ENCODE data around the gene PRKCA.
"Not testable (repeated sequence)": the region's sequence is repeated elsewhere in the genome, so short reads cannot be mapped to it uniquely, and the experiment has no call there.

The PRKCA gene

DNA sequence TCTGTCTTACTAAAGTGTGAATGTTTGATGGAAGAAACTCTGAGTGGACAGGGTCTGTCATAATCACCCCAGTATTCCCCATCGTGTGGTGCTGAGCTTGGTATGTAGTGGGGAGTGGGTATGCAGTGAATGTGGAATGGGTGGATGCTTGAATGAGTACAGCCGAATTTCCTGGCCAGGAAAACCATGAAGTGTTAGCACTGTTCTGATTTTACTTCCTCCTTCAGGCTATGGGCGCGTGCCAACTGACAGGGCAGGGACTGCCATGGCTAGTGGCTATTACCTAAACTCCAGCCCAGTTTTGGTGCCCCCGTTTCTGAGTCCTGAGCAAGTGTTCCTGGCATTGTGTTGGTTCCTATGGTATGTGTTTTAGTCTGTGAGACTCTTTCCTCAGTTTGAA lies 48.6 kb downstream of the PRKCA start:
- no peak for DNase-seq (ENCODE audit: low read depth, low spot score)

DNA sequence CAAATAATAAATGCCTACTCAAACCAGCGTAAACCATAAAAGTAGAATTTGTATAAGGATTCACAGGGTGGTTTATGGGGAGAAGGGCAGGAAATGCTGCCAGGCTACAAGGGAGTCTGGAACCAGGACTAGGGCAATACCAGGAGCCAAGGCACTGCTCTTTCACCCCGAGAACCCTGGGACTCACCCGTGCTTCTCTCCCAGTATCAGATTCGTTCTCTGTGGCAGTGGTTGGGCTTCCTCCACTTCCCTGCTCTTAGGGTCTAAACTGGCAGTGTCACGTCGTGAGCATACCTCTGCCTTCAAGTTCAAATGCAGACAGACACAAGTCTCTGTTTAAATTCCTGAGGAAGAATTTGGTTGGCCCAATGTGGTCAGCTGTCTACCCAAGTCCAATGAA lies 49.3 kb downstream of the PRKCA start:
- no peak for DNase-seq (ENCODE audit: low read depth, low spot score)

DNA sequence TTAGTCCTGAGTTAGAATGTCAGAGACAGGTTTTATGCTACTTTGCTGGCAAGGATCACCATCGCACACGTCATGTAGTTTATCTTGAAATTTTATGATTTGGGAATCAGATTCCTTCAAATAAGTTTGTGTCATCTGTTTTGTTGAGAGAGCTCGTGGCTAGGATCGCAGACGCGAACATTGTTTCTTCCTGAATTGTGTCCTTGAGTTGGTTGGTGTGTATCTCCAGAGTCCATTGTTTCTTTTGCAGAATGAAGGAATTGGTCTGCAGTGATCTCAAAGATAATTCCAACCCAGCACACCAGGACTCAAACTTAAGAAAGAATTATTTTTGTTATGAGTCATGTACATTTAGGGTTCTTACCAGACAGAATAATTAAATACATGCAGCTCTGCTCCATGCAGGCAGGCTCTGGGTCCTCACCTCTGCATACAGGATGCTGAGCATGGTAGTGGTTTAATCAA lies 51.6 kb downstream of the PRKCA start:
- DNase-seq (ENCODE audit: low read depth, low spot score) = no peak

GRCh38 chr17:66354472-66354871 lies 52.1 kb downstream of the PRKCA start:
- DNase-seq (ENCODE audit: low read depth, low spot score) = no peak

DNA sequence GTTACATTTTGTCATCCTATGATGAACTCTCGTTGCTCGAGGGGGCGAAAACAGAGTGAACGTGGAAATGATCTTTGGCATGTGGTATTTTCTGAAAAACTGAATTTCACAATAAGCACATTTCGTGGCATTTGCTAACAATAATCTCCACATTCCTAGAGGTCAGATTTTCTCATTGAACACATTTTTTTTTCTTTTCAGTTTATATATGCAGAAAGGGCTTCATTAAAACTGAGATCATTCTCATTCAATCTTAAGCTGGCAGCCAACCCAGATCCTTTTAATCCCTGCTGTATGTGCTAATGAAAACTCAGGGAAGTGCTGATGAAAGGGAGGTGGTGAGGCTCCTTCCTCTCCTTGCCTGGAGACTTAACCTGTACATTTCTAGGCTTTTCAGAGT lies 52.6 kb downstream of the PRKCA start:
- no peak for DNase-seq (ENCODE audit: low read depth, low spot score)

DNA sequence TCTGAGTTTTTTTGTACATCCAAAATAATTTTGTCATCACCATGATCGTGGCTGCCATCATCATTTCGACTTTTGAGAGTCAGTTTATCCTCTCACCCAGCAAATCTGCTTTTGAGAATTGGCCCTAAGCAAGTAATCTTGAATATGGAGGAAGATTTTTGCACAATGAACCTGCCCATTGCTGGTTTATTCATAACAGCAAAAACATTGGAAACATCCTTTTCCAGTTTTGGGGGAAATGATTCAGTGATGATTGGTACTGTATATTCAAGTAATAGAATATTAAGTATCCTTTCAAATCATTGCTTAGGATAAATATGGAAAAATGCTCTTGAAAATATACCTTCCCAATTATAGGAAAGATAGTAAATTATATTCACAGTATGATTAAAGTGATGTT lies 53.1 kb downstream of the PRKCA start:
- no peak for DNase-seq (ENCODE audit: low read depth, low spot score)

GRCh38 chr17:66357037-66357436 lies 54.6 kb downstream of the PRKCA start:
- no peak for DNase-seq (ENCODE audit: low read depth, low spot score)

DNA sequence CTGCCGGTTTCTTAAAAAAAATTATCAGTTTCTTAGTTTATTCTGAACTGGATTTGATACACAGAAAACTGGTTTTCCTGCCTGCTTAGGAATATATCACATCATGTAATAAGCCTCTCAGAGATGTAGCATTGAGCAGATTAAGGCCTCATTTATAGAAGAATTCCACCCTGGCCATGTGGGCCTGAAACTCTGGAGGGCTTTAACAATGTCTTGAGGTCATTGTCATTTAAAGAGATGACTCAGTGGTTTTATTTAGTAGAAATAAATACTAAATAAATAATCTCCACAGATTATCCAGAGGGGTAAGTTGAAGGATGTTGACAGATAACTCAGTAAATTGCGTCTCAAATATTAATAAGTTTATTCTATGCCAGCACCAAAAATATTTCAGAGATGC lies 56.9 kb downstream of the PRKCA start:
- no peak for DNase-seq (ENCODE audit: low read depth, low spot score)

GRCh38 chr17:66360961-66361565 lies 58.6 kb downstream of the PRKCA start:
- not testable (repeated sequence) for DNase-seq (ENCODE audit: low read depth, low spot score)

- DNase-seq (ENCODE audit: low read depth, low spot score) = no peak
Measured at GRCh38 chr17:66364508-66364907, 62.1 kb downstream of the PRKCA start.

- DNase-seq (ENCODE audit: low read depth, low spot score) = no peak
Measured at GRCh38 chr17:66364990-66365490, 62.6 kb downstream of the PRKCA start.

DNA sequence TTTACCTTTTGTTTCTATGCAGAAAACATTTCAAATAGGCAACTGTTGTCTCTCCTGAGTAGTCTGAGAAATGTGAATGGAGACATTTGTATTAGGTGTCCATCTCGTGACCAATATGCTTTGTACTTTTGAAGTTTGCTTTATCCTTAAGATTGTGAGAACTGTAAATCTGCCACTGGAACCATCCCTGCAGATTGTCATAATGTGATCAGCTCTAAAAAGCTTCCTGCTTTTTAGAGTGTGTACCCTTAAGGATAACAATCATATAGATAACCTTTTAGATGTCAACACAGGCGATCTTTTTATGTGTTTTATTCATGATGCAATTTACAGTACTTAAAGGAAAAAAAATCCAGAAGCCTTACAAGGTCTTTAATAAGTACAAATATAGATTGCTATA lies 63.5 kb downstream of the PRKCA start:
- DNase-seq (ENCODE audit: low read depth, low spot score) = no peak

- DNase-seq (ENCODE audit: low read depth, low spot score) = no peak
Measured at GRCh38 chr17:66367107-66367506, 64.7 kb downstream of the PRKCA start.

DNA sequence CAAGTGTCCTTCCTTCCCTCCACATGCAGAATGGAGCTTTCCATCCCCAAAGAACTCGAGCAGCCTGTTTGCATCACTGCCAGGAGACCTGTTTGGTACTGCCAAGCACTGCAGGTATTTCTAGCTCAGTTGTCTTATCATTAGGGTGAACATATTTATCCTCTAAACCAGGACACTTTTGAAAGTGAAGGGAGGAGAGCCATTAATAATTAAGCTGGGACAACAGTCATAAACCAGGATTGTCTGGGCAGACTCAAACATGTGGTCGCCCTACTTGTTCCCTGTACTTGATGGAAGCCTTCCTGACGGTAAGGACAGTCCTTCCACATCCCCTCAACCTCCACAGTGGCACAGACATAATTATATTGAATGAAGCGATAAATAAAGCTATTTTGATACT lies 67.4 kb downstream of the PRKCA start:
- DNase-seq (ENCODE audit: low read depth, low spot score) = no peak

DNA sequence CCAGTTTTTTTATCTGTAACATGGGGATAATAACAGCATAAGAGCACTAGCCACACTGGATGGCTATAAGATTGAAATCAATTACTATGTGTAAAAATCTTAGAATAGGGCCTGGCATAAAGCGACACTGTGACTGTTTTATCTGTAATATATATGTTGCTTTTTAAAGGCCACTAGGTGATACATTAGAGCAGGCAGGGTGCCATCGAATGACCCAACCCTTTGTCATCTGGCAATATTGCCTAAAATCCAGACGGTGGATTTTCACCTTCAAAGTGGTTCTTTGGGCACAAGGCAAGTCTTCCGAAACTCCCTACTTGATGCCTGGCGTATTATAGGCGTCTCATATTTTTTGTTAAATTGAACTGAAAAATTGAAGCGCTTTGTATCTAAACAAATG lies 69.1 kb downstream of the PRKCA start:
- DNase-seq (ENCODE audit: low read depth, low spot score) = no peak

- DNase-seq (ENCODE audit: low read depth, low spot score) = no peak
Measured at GRCh38 chr17:66372182-66372581, 69.8 kb downstream of the PRKCA start.

GRCh38 chr17:66373079-66373478 lies 70.7 kb downstream of the PRKCA start:
- DNase-seq (ENCODE audit: low read depth, low spot score) = no peak

- DNase-seq (ENCODE audit: low read depth, low spot score) = no peak
Measured at GRCh38 chr17:66373944-66374817, 71.8 kb downstream of the PRKCA start.

- no peak for DNase-seq (ENCODE audit: low read depth, low spot score)
Measured at GRCh38 chr17:66375121-66375520, 72.7 kb downstream of the PRKCA start.

DNA sequence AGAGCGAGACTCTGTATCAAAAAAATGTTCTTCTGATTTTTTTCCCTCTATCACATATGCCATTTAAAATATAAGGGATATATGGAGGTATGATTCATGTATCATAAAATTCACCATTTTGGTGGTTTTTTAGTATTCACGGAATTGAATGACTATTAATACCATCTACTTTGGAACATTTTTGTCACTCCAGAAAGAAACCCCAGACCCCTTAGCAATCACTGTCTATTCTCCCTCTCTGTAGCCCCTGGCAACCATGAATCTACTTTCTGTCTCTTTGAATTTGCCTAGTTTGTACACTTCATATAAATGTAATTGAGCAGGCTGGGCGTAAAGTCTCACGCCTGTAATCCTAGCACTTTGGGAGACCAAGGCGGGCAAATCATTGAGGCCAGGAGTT lies 75.9 kb downstream of the PRKCA start:
- no peak for DNase-seq (ENCODE audit: low read depth, low spot score)

DNA sequence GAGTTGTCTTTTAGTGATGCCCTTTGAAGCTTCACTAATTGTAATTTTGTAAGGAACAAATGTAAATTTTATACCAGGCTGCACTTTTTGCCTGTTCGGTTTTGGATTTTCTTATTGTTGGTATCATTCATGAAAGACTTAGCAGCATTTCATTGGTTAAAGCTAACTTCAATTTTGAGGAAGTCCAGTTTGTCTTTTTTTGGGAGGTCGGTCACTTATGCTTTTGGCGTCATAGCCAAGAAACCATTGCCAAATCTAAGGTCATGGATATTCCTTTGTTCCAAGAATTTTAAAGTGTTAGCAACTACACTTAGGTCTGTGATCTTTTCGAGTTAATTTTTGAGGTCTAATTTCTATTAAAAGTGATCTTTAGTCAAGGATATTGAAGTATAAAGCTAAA lies 77.1 kb downstream of the PRKCA start:
- DNase-seq (ENCODE audit: low read depth, low spot score) = no peak

DNA sequence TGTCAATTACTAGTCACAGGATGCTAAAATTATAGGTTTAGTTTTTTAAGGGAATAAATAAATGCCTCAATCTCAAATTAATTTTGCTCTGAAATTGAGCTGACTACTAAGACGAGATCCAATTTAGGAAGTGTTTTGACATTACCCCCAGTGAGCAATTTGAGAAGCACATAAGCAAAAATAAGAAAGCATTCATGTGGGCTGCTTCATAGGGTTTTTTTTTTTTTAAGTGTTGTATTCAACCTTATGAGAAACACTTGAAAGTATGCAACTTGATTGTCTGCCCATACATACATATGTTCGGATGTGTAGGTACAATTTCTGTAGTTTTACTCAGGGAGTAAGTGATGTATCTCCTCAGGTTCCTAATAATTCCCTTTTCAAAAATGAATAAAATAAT lies 77.6 kb downstream of the PRKCA start:
- DNase-seq (ENCODE audit: low read depth, low spot score) = no peak
